ENCODE measurements around the gene CCDC80. TPM values are rescaled to one million over a fixed set of nuclear protein-coding genes. Genes with fewer than 3 reads are reported as not detected.

CCDC80 gene
- total RNA-seq, 1 donor from 2014 or later, result 171 TPM

DNA sequence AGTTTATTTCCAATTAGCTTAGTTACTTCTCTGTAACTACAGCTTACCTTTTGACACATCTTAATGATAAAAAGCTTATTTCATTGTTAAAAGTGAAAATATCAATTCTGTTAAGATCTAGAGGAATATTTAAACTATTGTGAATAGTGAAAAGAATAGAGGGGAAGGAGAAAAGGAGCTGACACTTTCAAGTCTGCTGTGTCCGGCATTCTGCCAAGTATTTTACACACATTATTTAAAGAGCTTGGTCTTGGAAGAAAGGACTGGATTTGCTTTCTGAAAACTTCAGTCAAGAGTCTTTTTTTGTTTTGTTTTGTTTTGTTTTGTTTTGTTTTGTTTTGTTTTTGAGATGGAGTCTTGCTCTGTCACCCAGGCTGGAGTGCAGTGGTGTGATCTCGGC, 34.8 kb downstream of the CCDC80 start:
- H3K36me3 ChIP-seq, result peaks cover 3% of the 10 kb centered on the region
- H3K4me1 ChIP-seq, result peaks cover 4% of the 10 kb centered on the region
- no peaks in the 10 kb centered on the region for H3K9me3 ChIP-seq (replicated peaks)
- no peak overlapping the region for H3K27ac ChIP-seq (replicated peaks)
- intact Hi-C loops (cut with micrococcal nuclease), result no loop called here
- no peaks in the 10 kb centered on the region for H3K27me3 ChIP-seq (ENCODE audit: low read depth)
- no peak overlapping the region for H3K4me3 ChIP-seq
- TF ChIP-seq, protein P1, sequence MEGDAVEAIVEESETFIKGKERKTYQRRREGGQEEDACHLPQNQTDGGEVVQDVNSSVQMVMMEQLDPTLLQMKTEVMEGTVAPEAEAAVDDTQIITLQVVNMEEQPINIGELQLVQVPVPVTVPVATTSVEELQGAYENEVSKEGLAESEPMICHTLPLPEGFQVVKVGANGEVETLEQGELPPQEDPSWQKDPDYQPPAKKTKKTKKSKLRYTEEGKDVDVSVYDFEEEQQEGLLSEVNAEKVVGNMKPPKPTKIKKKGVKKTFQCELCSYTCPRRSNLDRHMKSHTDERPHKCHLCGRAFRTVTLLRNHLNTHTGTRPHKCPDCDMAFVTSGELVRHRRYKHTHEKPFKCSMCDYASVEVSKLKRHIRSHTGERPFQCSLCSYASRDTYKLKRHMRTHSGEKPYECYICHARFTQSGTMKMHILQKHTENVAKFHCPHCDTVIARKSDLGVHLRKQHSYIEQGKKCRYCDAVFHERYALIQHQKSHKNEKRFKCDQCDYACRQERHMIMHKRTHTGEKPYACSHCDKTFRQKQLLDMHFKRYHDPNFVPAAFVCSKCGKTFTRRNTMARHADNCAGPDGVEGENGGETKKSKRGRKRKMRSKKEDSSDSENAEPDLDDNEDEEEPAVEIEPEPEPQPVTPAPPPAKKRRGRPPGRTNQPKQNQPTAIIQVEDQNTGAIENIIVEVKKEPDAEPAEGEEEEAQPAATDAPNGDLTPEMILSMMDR (IDR thresholded peaks at IDR 0.05; ENCODE audit: borderline replicate concordance), result no peak
- no peak for DNase-seq

DNA sequence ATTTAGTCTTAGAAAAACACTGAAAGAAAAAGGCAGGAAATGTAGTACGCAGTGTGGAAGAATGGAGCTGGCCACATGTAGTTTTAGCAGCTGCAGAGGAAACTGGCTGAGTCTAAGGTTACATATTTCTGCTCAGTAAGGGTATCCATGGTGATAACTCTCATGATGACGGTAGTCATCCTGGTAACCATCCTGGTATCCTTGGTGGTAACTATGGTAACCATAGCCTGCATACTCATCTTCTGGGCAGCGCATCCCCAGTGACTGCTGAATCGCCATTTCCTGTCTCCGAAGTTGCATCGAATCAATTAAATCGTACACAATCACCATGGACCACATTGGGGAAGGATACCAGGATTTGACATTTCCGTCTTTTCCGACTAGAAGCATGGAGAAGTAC, 35.7 kb downstream of the CCDC80 start:
- H3K4me3 ChIP-seq, result no peak overlapping the region
- no peaks in the 10 kb centered on the region for H3K9me3 ChIP-seq (replicated peaks)
- no peaks in the 10 kb centered on the region for H3K27me3 ChIP-seq (ENCODE audit: low read depth)
- peaks cover 4% of the 10 kb centered on the region for H3K4me1 ChIP-seq
- H3K36me3 ChIP-seq, result peaks cover 3% of the 10 kb centered on the region
- intact Hi-C loops (cut with micrococcal nuclease), result no loop called here
- TF ChIP-seq, protein P1 (IDR thresholded peaks at IDR 0.05; ENCODE audit: borderline replicate concordance), result no peak
- H3K27ac ChIP-seq (replicated peaks), result no peak overlapping the region
- no peak for DNase-seq

DNA sequence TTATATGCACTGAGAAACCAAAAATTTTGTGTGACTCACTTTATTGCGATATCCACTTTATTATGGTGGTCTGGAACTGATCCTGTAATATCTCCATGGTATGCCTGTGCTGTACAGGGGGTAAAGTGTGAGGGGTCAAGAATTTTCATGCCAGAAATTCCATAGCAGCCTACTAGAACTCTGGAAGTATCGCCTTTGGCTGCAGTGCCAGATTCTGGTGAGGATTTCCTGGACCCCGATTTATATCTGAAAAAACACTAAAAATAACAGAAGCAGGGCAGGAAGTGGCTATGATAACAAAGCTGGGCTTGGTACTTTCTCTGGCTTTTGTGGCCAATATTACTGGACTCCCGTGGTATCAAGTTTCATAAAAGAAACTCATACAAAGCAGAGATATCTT, 36.4 kb downstream of the CCDC80 start:
- Histone ChIP-seq H3K4me1 (peaks cover 4% of the 10 kb centered on the region), H3K27ac (replicated peaks) (no peak overlapping the region), H3K9me3 (replicated peaks) (no peaks in the 10 kb centered on the region), H3K4me3 (no peak overlapping the region), H3K36me3 (peaks cover 3% of the 10 kb centered on the region), H3K27me3 (ENCODE audit: low read depth) (no peaks in the 10 kb centered on the region)
- no peak for DNase-seq
- intact Hi-C loops (cut with micrococcal nuclease), result no loop called here
- TF ChIP-seq, protein P1 (IDR thresholded peaks at IDR 0.05; ENCODE audit: borderline replicate concordance), result no peak

DNA sequence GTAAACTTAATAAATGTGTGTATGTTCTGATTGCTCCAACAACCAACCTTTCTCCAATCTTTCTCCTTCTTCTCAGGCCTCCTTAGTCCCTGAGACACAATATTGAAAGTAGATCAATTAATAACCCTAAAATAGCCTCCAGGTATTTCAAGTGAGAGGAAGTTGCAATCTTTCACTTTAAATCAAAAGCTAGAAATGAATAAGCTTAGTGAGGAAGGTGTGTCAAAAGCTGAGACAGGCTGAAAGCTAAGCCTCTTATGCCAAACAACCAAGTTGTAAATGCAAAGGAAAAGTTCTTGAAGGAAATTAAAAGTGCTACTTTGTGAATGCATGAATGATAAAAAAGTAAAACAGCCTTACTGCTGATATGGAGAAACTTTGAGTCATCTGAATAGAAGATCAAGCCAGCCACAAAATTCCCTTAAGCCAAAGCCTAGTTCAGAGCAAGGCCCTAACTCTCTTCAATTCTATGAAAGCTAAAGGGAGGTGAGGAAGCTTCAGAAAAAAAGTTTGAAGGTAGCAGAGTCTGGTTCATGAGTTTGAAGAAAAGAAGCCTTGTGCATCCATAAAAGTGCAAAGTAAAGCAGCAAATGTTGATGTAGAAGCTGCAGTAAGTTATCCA, 38.6 kb downstream of the CCDC80 start:
- no peak overlapping the region for H3K27ac ChIP-seq (replicated peaks)
- H3K4me1 ChIP-seq, result peaks cover 4% of the 10 kb centered on the region
- peaks cover 4% of the 10 kb centered on the region for H3K36me3 ChIP-seq
- H3K9me3 ChIP-seq (replicated peaks), result no peaks in the 10 kb centered on the region
- DNase-seq, result no peak
- TF ChIP-seq, protein P1 (IDR thresholded peaks at IDR 0.05; ENCODE audit: borderline replicate concordance), result no peak
- H3K4me3 ChIP-seq, result no peak overlapping the region
- intact Hi-C loops (cut with micrococcal nuclease), result no loop called here
- H3K27me3 ChIP-seq (ENCODE audit: low read depth), result no peaks in the 10 kb centered on the region

DNA sequence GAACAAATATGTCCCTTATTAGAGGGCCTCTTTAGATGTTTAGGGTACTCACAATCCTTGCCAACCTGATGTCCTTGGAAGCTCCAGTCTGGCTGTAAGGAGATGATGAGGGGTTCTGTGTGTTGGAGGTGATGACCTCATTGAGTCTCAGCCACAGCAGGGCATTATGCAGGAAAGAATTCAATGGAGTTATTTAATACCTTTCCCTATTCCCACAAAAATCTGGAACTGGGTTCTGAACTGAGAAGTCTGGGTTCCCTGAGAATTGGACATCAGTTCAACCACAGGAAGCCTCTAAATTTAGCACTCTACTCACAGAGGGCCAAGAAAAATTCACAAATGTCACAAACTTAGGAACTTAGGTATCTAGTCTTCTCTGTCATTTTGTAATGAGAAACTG, 42.2 kb downstream of the CCDC80 start:
- peaks cover 9% of the 10 kb centered on the region for H3K36me3 ChIP-seq
- no peaks in the 10 kb centered on the region for H3K9me3 ChIP-seq (replicated peaks)
- TF ChIP-seq, protein P1 (IDR thresholded peaks at IDR 0.05; ENCODE audit: borderline replicate concordance), result no peak
- no peak overlapping the region for H3K4me3 ChIP-seq
- no peak overlapping the region for H3K27ac ChIP-seq (replicated peaks)
- no peaks in the 10 kb centered on the region for H3K4me1 ChIP-seq
- H3K27me3 ChIP-seq (ENCODE audit: low read depth), result no peaks in the 10 kb centered on the region
- intact Hi-C loops (cut with micrococcal nuclease), result no loop called here
- DNase-seq, result no peak

Data from left ventricle myocardium inferior (tissue), 1 donor.